Hindlimb muscle (tissue), 1 donor: ENCODE results near the gene TOM1L2. TPM values are rescaled to one million over a fixed set of nuclear protein-coding genes. Genes with fewer than 3 reads are reported as not detected.

Experiments
- DNase-seq: peaks from one replicate; pipeline ENCODE4 v3.0.0-alpha.2; 2013
- polyA plus RNA-seq: library from polyadenylated mRNA; unstranded; fragments of 120-200 nt; gene quantifications from one replicate; pipeline ENCODE4 v1.2.1, GENCODE V29; 2013; ENCODE audit not compliant: insufficient read length

Gene TOM1L2
- polyA plus RNA-seq, 1 donor, result 51.8 TPM

GRCh38 chr17:17871913-17872312 is 100.3 kb downstream of the TOM1L2 start:
- DNase-seq, result no peak

DNA sequence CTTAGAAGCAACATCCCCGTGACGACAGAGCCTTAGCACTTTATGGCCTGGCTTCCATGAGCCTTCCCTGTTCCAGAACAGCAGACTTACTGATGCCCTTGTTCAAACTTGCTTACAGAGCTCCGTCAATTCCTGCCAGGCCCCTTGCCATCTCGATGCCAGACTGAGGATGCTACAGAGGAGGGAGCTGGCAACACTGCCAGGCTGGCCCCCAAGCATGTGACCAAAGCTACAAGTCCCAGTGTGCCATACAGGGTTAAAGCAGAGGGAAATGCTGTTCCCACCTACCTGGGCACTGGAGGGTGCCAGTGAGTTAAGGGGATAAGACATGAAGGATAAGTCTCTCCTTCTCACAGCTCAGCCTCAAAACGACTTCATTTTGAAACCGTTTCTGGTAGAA is 102.0 kb downstream of the TOM1L2 start:
- DNase-seq, result no peak

DNA sequence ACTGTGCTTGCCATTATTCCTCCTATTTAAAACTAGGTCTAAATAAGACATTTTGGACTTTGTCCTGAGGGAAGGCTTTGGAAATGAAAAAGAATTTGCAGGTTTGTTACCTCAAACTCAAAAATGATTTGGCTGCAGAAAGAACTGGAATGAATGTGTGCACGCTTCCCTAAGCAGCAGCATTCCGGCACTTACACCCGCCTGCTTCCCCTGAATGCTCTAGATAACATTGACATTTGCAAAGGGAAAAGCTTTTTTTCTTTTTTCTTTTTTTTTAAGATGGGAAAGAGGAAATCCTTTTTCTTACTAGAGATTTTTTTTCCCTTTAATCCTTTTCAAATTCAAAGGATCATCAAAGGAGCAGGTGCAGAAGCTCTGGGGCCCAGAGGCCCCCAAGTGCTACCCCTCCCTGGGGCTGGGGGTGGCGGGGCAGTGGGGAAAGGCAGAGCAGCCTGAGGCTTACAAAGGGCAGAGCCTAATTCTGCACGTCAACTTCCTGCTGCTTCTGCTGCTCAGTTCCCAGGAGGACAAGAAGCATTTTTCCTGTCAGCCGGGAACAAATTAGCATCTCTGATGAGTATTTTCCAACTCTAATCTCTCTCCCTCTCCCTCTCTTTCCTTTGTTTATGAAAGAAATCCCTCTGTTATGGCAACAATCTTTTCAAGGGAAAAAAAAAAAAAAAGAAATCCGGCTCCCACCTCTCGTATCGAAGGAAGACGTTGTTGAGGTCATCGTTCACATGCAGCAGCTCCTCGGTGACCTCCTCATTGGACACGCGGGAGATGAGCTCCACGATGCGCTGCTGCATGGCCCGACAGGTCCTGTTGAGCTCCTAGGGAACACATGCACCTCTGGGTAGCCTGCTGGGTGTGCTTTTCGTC is 103.3 kb downstream of the TOM1L2 start:
- no peak for DNase-seq

GRCh38 chr17:17866897-17867296 is 105.3 kb downstream of the TOM1L2 start:
- DNase-seq, result no peak

DNA sequence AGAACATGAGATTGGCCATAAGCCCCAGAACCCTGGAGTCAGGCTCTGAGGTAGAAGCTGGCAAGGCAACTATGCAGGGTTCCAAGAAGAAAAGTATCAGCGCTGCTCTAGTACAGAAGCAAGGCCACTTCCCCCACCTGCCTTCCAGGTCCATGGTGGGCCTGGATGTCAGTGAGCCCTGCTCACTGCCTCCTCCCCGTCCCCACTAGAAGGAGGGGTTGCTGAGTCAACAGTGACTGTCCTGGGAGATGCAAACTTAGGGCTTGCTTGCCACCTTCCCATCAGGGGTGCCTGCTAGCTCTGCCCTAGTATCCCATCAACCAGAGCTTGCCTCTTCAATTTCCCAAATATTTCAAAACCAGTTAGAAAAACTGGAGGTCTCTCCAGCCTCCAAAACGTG is 105.8 kb downstream of the TOM1L2 start:
- DNase-seq, result no peak

- DNase-seq, result no peak
These were observed 107.2 kb downstream of the TOM1L2 start for GRCh38 chr17:17865035-17865434.

- no peak for DNase-seq
These were observed 111.5 kb downstream of the TOM1L2 start for GRCh38 chr17:17860766-17861107.

- no peak for DNase-seq
These were observed 112.1 kb downstream of the TOM1L2 start for GRCh38 chr17:17859909-17860765.

DNA sequence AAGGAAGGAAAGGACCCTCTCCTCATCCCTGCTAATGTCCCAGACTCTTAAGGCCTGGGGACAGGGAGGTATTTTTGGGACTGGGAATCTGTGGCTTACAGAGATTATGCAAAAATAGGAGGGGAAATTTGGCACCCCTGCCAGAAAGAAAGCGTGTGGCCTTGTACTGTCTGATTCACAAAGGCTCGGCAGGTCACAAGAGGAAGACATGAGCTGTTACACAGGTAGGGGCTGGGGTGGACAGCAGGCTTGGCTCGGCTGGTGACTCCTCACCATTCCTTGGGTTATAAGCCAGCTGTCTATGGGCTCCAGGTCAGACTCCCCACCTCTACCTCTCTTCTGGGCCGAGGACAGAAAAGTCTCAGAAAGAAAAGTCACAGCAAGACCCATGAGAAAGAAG is 114.7 kb downstream of the TOM1L2 start:
- DNase-seq, result no peak

- DNase-seq, result no peak
These were observed 115.8 kb downstream of the TOM1L2 start for GRCh38 chr17:17856386-17856785.

- no peak for DNase-seq
These were observed 116.2 kb downstream of the TOM1L2 start for GRCh38 chr17:17855976-17856375.

DNA sequence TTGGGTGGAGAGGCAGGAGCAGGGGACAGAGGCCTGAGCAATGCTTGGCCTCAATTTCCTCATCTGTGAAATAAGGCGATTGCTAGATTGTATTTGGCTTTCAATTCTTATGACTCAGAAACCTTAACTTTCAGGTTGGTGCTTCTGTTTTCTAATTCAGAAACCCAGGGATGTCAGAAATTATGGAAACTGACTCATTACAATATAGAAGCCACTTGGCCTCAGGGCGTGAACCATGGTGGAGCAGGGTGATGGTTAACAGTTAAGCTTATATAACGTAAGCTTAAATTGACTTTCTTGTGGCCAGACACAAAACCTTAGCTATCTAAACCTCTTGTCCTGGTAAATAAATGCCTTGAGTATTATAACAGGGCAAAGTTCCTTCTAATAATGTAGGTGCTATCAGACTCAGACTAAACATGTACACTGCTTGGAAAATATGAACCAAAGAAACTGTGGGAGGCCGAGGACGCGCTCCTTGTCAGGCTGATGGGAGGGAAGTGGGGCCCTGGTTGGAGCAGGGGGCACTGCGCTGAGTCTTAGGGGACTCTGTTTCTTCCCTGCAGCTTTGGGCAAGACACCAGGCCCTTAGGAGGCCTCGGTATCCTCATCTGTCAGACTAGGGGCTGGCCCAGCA is 118.3 kb downstream of the TOM1L2 start:
- DNase-seq, result no peak

- no peak for DNase-seq
These were observed 119.3 kb downstream of the TOM1L2 start for GRCh38 chr17:17852930-17853329.

GRCh38 chr17:17851103-17852002 is 120.8 kb downstream of the TOM1L2 start:
- no peak for DNase-seq

DNA sequence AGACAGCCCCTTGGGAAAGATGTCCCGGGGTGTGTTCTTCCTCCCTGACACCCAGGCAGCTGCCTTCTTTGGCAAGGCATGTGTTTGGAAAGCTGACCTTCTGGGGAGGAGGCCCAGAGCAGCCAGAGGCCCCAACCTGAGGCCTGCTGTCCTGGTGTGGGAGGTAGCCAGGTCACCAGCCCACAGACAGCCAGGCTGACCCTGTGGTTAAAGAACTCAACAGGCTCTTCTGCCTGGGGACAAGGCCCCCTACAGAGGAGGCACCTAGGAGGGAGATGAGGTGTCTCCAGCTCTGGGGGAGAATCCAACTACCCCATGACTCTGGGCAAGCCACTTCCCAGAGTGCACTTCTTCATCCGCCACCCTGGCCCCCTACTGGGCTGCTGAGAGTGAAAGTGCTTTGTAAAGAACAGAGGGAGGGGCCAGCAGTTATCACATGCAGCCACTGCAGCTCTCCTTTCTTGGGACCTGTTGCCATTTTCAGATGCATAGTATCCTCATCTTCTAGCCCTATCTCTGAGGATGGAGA is 122.3 kb downstream of the TOM1L2 start:
- DNase-seq, result no peak

GRCh38 chr17:17849147-17849820 is 122.9 kb downstream of the TOM1L2 start:
- DNase-seq, result no peak

DNA sequence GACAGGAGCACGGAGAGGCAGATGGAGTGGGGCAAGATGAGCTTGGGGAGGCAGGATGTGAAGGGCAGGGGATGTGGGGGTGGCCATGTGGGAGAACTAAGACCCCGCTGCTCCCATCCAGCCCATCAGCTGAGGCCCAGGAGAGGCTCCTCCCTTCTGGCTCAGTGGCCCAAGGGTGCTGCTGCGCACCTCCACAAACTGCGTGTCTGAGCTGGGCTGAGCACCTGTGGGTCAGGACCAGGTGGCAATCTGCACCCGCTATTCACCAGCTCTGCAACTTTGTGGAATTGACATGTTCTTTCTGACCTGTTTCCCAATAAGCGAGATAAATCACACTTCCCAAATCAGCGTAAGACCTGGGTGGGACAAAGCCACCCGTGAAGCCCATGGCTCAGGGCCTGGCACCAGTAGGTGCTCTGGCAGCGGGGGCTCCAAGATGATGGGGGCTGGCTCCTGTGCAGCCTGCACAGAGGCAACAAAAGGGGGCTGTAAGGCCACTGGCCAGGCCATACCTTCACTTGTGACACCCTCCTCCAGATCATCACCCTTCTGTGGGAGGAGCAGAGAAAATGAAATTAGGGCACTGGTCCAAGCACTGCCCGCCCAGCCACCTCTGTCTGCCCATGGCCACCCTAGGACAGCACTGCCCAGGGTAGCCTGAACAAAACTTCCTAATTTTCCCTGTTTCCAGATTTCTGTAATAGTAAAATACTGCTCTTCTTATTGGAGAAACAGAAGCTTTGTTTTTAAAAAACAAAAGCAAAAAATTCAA is 123.7 kb downstream of the TOM1L2 start:
- no peak for DNase-seq

GRCh38 chr17:17847726-17848125 is 124.5 kb downstream of the TOM1L2 start:
- DNase-seq, result no peak

DNA sequence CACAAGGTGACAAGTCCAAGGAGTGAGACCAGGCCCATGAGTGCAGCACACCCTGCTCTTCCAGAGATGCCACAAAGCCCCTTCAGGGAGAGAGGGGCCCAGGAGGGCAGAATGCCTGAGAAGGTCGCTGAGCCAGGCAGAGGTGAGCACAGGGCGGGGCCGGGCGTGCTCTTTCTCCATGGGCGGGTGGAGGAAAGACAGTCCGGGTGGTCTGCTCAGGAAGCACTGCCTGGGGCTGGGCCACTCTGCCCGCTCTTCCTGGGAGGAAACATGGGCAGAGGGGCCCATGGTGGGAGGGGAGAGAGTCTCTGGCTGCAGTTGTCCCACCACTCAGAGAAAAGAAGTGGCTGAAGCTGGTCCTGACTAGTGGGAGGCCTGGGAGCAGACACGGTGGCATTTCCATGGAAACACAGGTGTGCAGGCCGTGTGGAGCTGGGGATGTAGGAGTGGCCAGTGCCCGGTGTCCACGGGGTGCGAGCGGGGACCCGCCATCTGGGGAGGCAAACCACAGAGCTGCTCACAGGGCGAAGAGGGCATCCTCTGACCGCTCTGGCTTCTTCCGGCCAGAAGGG is 125.0 kb downstream of the TOM1L2 start:
- DNase-seq, result no peak

DNA sequence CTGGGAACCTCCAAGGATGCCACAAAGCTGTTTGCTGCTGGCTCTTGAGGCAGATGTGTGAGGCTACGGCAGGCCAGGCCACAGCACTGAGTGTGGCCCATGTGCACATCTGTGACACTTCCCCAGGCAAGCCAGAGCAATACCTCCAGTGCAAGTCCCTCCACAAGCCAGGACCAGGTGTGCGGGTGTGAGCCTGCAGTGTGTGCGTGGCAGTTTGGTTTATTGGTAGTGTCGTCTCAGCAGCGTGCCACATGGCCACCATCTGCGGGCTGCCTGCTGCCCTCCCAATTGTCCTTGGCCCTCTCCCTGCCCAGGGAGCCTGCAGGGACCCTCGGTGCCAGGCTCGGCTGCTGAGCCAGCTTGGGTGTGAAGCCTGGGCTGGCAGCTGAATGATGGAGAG is 125.6 kb downstream of the TOM1L2 start:
- no peak for DNase-seq
